Uterus (tissue), 4 donors: ENCODE measurements around the gene URB1. TPM values are rescaled to one million over a fixed set of nuclear protein-coding genes. Genes with fewer than 3 reads are reported as not detected.

ENCODE experiments used
- DNase-seq, 2 donors: peaks; one replicate each; pipeline ENCODE4 v3.0.0-alpha.2; 2019 to 2020
- H3K27ac ChIP-seq, 2 donors: fragments of 200-600 bp; sonication (generic); 1 replicate in 1 of 2; 2 replicates in 1 of 2; pipeline ENCODE4 v1.5.1; 2016 to 2018
- H3K27me3 ChIP-seq, 2 donors: fragments of 200-600 bp; sonication (generic); one replicate each; pipeline ENCODE4 v1.5.1; 2018 to 2019; ENCODE audit warnings: control low read depth in 1 of 2
- H3K36me3 ChIP-seq, 2 donors: fragments of 200-600 bp; sonication (generic); one replicate each; pipeline ENCODE4 v1.5.1; 2019; ENCODE audit warnings: control low read depth in 1 of 2
- H3K4me1 ChIP-seq, 2 donors: fragments of 200-600 bp; sonication (generic); one replicate each; pipeline ENCODE4 v1.5.1; 2018 to 2019; ENCODE audit warnings: control low read depth in 1 of 2
- H3K4me3 ChIP-seq, 2 donors: fragments of 200-600 bp; sonication (generic); 1 replicate in 1 of 2; 2 replicates in 1 of 2; pipeline ENCODE4 v1.5.1; 2018 to 2019; ENCODE audit warnings: mild to moderate bottlenecking in 1 of 2
- H3K9me3 ChIP-seq, 2 donors: fragments of 200-600 bp; sonication (generic); one replicate each; pipeline ENCODE4 v1.5.1; 2019; ENCODE audit warnings: control low read depth in 1 of 2
- POLR2A ChIP-seq, 2 donors: fragments of 450-650 bp; IDR thresholded peaks; one replicate each; pipeline ENCODE4 v1.6.1; 2016; ENCODE audit warnings: antibody characterized with exemption in 2 of 2, mild to moderate bottlenecking in 1 of 2, moderate library complexity in 1 of 2
- intact Hi-C: fragments of 100-400 bp; cut with DNase I; formaldehyde crosslinking; loops from one replicate; pipeline ENCODE4 v1.15.1; 2023; ENCODE audit warnings: low total_unique reads
- total RNA-seq, 4 donors: library from RNA; depleted of rRNA in 3 of 4; stranded (reverse); fragments of >200 nt in 3 of 4; gene quantifications; one replicate each; pipeline versions ENCODE4 v1.1.0 to v1.2.4, GENCODE V29; 2014 to 2023
- TF ChIP-seq, protein P1 (sequence below), 4 experiments: fragments of 200-600 bp in 2 of 4; fragments of 450-650 bp in 2 of 4; sonication (generic) in 2 of 4; IDR thresholded peaks; one replicate each; pipeline ENCODE4 v1.5.1; 2016 to 2019; ENCODE audit warnings: antibody characterized with exemption in 4 of 4, mild to moderate bottlenecking in 2 of 4, moderate library complexity in 1 of 4
- donor health status: DM: yes; HTN: yes; CAD: no.

URB1 gene
- total RNA-seq, 4 donors from 2014 or later = 11.8 to 31.0 (median 26.0) TPM

DNA sequence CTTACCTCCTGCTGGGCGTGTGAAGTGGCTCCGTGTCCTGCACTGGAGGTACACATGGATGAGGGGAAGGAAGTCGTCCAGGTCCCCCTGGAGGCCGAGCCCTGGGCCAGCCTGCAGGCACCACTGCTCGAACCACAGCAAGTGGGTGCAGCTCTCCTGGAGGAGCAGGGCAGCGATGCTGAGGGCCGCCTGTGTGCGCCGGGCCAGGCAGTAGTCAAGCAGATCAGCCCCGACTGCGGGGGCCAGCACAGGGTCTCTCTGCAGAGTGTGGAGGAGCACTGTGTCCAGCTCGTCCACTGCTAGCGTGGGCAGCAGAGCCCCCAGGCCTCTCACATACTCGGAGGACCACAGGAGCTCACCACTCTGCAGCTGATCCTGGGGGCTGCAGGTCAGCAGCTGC is 45.9 kb downstream of the URB1 start:
- no peaks in the 10 kb centered on the region for H3K4me1 ChIP-seq
- TF ChIP-seq, protein P1, sequence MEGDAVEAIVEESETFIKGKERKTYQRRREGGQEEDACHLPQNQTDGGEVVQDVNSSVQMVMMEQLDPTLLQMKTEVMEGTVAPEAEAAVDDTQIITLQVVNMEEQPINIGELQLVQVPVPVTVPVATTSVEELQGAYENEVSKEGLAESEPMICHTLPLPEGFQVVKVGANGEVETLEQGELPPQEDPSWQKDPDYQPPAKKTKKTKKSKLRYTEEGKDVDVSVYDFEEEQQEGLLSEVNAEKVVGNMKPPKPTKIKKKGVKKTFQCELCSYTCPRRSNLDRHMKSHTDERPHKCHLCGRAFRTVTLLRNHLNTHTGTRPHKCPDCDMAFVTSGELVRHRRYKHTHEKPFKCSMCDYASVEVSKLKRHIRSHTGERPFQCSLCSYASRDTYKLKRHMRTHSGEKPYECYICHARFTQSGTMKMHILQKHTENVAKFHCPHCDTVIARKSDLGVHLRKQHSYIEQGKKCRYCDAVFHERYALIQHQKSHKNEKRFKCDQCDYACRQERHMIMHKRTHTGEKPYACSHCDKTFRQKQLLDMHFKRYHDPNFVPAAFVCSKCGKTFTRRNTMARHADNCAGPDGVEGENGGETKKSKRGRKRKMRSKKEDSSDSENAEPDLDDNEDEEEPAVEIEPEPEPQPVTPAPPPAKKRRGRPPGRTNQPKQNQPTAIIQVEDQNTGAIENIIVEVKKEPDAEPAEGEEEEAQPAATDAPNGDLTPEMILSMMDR (IDR thresholded peaks at IDR 0.05) = no peak
- no peak for TF ChIP-seq POLR2A (IDR thresholded peaks at IDR 0.05)
- no peak overlapping the region for H3K4me3 ChIP-seq
- intact Hi-C loops = no loop called here
- no peak overlapping the region for H3K27ac ChIP-seq
- H3K27me3 ChIP-seq = no peaks in the 10 kb centered on the region
- no peak for DNase-seq
- peaks cover 0 to 15% of the 10 kb centered on the region in 2 donors for H3K9me3 ChIP-seq
- no peaks in the 10 kb centered on the region for H3K36me3 ChIP-seq

DNA sequence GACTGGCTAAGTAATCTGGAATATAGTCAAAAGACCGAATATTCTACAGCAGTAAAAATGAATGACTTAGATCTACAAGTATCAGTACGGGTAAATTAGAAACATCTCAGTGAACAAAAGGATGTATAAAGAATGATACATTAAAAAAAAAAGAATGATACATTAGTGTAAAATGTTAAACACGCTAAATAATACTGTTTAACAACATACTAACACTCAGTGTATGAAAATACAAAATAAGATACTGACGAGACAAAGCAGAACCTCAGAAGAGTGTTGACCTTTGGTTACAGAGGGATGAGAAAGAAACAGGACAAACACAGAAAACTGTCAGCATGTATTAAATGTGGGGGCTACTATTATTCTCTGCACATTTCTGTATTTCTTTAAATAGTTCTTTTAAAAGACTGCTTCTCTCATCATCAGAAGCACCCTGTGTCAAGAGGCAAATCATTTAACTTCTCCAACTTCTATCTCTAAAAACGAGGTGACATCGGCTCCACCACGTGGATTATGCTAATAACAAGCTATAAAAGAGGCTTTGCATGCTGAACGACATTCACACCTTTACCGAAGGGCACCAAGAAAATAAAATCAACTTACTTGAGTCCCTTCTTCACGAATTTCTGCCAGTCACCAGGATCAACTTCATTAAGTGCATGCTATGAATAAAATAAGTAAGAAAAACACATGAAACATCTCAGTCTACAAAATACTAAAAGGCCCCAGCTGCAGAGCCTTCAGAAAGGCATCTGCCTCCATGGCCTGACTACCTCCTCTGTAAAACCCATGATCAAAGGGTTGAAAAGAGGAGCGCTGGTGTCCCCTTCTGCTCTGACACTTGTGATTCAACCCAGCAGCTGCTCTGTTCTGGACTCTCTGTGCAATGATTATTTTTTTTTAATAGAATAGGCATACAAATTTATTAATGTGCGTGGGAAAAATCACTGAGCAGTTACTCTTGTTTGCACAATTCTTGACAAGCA is 51.7 kb downstream of the URB1 start:
- Histone ChIP-seq H3K27ac (no peak overlapping the region), H3K4me3 (no peak overlapping the region), H3K27me3 (no peaks in the 10 kb centered on the region), H3K4me1 (no peaks in the 10 kb centered on the region), H3K9me3 (peaks cover 0 to 15% of the 10 kb centered on the region in 2 donors), H3K36me3 (no peaks in the 10 kb centered on the region)
- no peak for DNase-seq
- intact Hi-C loops = no loop called here
- TF ChIP-seq, protein P1 (IDR thresholded peaks at IDR 0.05) = no peak
- no peak for TF ChIP-seq POLR2A (IDR thresholded peaks at IDR 0.05)

DNA sequence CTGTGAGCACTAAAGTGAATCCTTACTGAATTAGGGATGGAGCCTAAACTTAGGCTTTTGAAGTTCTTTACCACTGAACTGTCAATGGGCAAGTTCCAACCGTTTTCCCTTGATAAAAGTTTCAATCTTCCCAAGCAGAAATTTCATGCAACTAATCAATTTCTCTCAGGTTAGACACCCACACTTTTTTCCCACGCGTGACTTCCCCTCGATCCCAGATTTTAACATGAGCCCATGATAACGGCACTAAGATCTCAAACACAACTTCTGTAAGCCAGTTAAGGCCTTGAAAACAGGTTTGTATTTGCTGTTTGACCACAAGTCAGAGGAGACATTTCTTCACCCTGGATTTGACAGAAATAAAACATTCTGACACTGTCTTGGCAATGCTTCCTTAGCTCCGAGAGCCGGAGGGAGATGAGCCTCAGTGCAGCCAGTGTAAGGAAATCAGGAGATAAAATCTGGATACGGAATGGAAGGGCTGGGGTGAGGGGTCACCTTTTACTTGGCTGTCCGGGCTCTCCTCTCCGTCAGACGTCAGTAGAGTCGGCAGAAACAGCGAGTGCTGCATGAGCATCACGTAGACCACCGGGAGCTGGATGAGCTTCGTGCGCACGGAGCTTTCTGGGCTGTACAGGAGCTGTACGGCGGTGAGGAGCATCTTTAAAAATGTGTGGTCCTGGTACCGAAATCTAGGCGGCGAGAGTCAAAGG is 54.4 kb downstream of the URB1 start:
- no peaks in the 10 kb centered on the region for H3K4me1 ChIP-seq
- H3K36me3 ChIP-seq = no peaks in the 10 kb centered on the region
- no peaks in the 10 kb centered on the region for H3K9me3 ChIP-seq
- no peak overlapping the region for H3K4me3 ChIP-seq
- no peak overlapping the region for H3K27ac ChIP-seq
- H3K27me3 ChIP-seq = no peaks in the 10 kb centered on the region
- no peak for DNase-seq
- intact Hi-C loops = no loop called here
- TF ChIP-seq POLR2A (IDR thresholded peaks at IDR 0.05) = no peak
- TF ChIP-seq, protein P1 (IDR thresholded peaks at IDR 0.05) = no peak

DNA sequence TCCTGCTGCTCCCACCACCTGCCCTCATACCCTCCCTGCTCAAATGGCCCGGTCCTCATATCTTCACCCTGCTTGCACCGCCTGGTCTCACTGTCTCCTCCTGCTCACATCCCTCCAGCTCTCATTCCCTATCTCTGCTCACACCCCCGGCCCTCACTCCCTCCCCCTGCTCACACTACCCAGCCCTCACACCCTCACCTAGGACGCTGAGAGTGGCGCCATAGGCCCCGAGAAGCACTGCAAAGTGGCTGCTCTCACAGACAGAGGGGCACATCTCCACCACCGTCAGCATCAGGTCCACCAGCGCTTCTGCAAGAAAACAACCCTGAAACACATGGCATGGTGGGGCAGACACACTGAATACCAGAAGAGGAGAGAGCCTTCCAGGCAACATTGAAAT is 55.6 kb downstream of the URB1 start:
- Histone ChIP-seq H3K4me3 (no peak overlapping the region), H3K27me3 (no peaks in the 10 kb centered on the region), H3K4me1 (no peaks in the 10 kb centered on the region), H3K27ac (no peak overlapping the region), H3K9me3 (no peaks in the 10 kb centered on the region), H3K36me3 (no peaks in the 10 kb centered on the region)
- intact Hi-C loops = no loop called here
- no peak for DNase-seq
- no peak for TF ChIP-seq POLR2A (IDR thresholded peaks at IDR 0.05)
- TF ChIP-seq, protein P1 (IDR thresholded peaks at IDR 0.05) = no peak

DNA sequence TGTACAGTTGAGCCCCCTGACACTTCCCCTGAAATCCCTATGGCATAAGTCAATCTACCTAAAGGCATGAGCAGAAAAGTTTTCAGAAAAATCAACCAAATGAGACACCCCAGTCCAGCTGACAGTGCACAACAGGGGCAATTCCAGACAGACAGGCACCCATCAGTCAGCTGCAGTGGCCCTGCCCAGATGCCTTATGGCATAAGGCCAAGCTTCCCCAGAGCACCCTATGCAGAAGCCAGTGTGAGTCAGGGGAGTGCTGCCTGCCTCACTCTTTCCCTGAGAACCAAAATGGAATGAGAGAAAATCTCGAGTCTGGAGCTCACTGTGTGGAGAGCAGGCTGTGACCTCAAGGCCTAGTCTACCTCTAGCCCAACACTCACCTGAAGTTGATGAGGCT is 56.1 kb downstream of the URB1 start:
- DNase-seq = no peak
- no peak for TF ChIP-seq POLR2A (IDR thresholded peaks at IDR 0.05)
- TF ChIP-seq, protein P1 (IDR thresholded peaks at IDR 0.05) = no peak
- Histone ChIP-seq H3K9me3 (no peaks in the 10 kb centered on the region), H3K4me3 (no peak overlapping the region), H3K4me1 (no peaks in the 10 kb centered on the region), H3K36me3 (no peaks in the 10 kb centered on the region), H3K27ac (no peak overlapping the region), H3K27me3 (no peaks in the 10 kb centered on the region)
- intact Hi-C loops = no loop called here
